SK-N-SH (cell line): ENCODE results near the gene RRAD. TPM values are rescaled to one million over a fixed set of nuclear protein-coding genes. Genes with fewer than 3 reads are reported as not detected.

ENCODE experiments used
- CTCF ChIA-PET: fragments of 300-600, 350-600 bp; formaldehyde crosslinking; extraction: SDS; loops from one replicate; lab custom pipeline; 2021; lab: Yijun Ruan, JAX
- POLR2A ChIA-PET: fragments of 350-600 bp; sonication (Branson Sonifier 250); formaldehyde crosslinking; extraction: SDS; loops from one replicate; lab custom pipeline; 2020; ENCODE audit warnings: antibody characterized with exemption, inconsistent platforms; lab: Yijun Ruan, JAX
- DNase-seq: peaks from one replicate; pipeline ENCODE4 v3.0.0; 2012
- H2AFZ ChIP-seq: fragments of 200-600 bp; sonication (generic); 2 replicates; pipeline ENCODE4 v1.8.1; 2016; ENCODE audit warnings: antibody characterized with exemption, mild to moderate bottlenecking, low read depth
- H3F3A ChIP-seq: fragments of 200-600 bp; sonication (generic); replicated peaks from 2 replicates; pipeline ENCODE3; 2016; ENCODE audit warnings: antibody characterized with exemption, mild to moderate bottlenecking; ENCODE audit not compliant: insufficient read depth
- H3K27ac ChIP-seq, 2 experiments: fragments of 200-500 bp in 1 of 2; fragments of 200-600 bp in 1 of 2; sonication (Bioruptor generic) in 1 of 2; sonication (generic), shearing (Covaris generic) in 1 of 2; 2 replicates each; pipeline versions ENCODE4 v1.5.1 to v1.6.1; 2014 to 2016; ENCODE audit warnings: low read depth in 2 of 2, inconsistent platforms in 1 of 2, low read length in 1 of 2, mild to moderate bottlenecking in 1 of 2, mixed read lengths in 1 of 2
- H3K27me3 ChIP-seq: fragments of 200-600 bp; sonication (generic), shearing (Covaris generic); 2 replicates; pipeline ENCODE4 v1.6.1; 2016; ENCODE audit warnings: mixed run types; ENCODE audit not compliant: insufficient read depth
- H3K36me3 ChIP-seq, 2 experiments: fragments of 200-500 bp in 1 of 2; fragments of 200-600 bp in 1 of 2; sonication (Bioruptor generic) in 1 of 2; sonication (generic) in 1 of 2; replicated peaks in 1 of 2; 2 replicates each; pipeline versions ENCODE3 to v1.5.1; 2014 to 2016; ENCODE audit warnings: low read length in 1 of 2, mild to moderate bottlenecking in 1 of 2; ENCODE audit not compliant: insufficient read depth in 2 of 2, control insufficient read depth in 1 of 2
- H3K4me1 ChIP-seq, 2 experiments: fragments of 200-500 bp in 1 of 2; fragments of 200-600 bp in 1 of 2; sonication (Bioruptor generic) in 1 of 2; sonication (generic), shearing (Covaris generic) in 1 of 2; 2 replicates each; pipeline versions ENCODE4 v1.5.1 to v1.6.1; 2014 to 2016; ENCODE audit warnings: low read depth in 1 of 2, low read length in 1 of 2, mixed run types in 1 of 2; ENCODE audit not compliant: insufficient read depth in 2 of 2, control insufficient read depth in 1 of 2
- H3K4me2 ChIP-seq: fragments of 200-600 bp; sonication (generic), shearing (Covaris generic); 2 replicates; pipeline ENCODE4 v1.6.1; 2017; ENCODE audit warnings: mixed run types
- H3K4me3 ChIP-seq, 2 experiments: fragments of 200-500 bp in 1 of 2; fragments of 200-600 bp in 1 of 2; sonication (Bioruptor generic) in 1 of 2; sonication (generic), shearing (Covaris generic) in 1 of 2; 2 replicates each; pipeline versions ENCODE4 v1.5.1 to v1.8.1; 2014 to 2016; ENCODE audit warnings: low read depth in 2 of 2, inconsistent platforms in 1 of 2, low read length in 1 of 2, mild to moderate bottlenecking in 1 of 2, mixed read lengths in 1 of 2, moderate library complexity in 1 of 2
- H3K79me2 ChIP-seq: fragments of 200-600 bp; sonication (generic); 2 replicates; pipeline ENCODE4 v1.8.1; 2017; ENCODE audit warnings: mild to moderate bottlenecking; ENCODE audit not compliant: insufficient read depth
- H3K9ac ChIP-seq: fragments of 200-600 bp; sonication (generic); 2 replicates; pipeline ENCODE4 v1.6.1; 2017; ENCODE audit warnings: mixed run types
- H3K9me2 ChIP-seq: fragments of 200-600 bp; sonication (generic); 2 replicates; pipeline ENCODE4 v1.6.1; 2017; ENCODE audit warnings: mixed run types
- H3K9me3 ChIP-seq: fragments of 200-600 bp; sonication (generic); 2 replicates; pipeline ENCODE4 v1.6.1; 2017; ENCODE audit warnings: mixed run types, mild to moderate bottlenecking, moderate library complexity
- H4K20me1 ChIP-seq: fragments of 200-600 bp; sonication (generic); 2 replicates; pipeline ENCODE4 v1.6.1; 2017; ENCODE audit warnings: mild to moderate bottlenecking, mixed run types; ENCODE audit not compliant: insufficient read depth
- CHD2 ChIP-seq: fragments of 150-350 bp; IDR thresholded peaks from 2 replicates; pipeline ENCODE4 v1.6.1; 2018; ENCODE audit warnings: low read length; ENCODE audit not compliant: partially characterized antibody
- ELF1 ChIP-seq: IDR thresholded peaks from 2 replicates; pipeline ENCODE4 v1.4.0; 2012
- EP300 ChIP-seq, 2 experiments: IDR thresholded peaks; 2 replicates each; pipeline versions ENCODE4 v1.4.0 to v1.6.1; 2012; ENCODE audit warnings: borderline replicate concordance in 1 of 2, low read depth in 1 of 2, low read length in 1 of 2
- FOSL2 ChIP-seq: IDR thresholded peaks from 2 replicates; pipeline ENCODE4 v1.4.0; 2012; ENCODE audit warnings: low read depth, mild to moderate bottlenecking, moderate library complexity, borderline replicate concordance
- FOXJ3 ChIP-seq: sonication (generic); formaldehyde crosslinking; IDR thresholded peaks from 2 replicates; pipeline ENCODE4 v1.5.1; 2020; ENCODE audit warnings: mild to moderate bottlenecking, missing genetic modification reagents
- FOXM1 ChIP-seq: IDR thresholded peaks from 2 replicates; pipeline ENCODE4 v1.4.0; 2012; ENCODE audit warnings: low read depth, mild to moderate bottlenecking
- GABPA ChIP-seq: IDR thresholded peaks from 2 replicates; pipeline ENCODE4 v1.4.0; 2012; ENCODE audit warnings: low read depth, mild to moderate bottlenecking
- GATA2 ChIP-seq: sonication (generic); formaldehyde crosslinking; IDR thresholded peaks from 2 replicates; pipeline ENCODE4 v1.5.0; 2020; ENCODE audit warnings: mild to moderate bottlenecking, missing genetic modification reagents
- MAX ChIP-seq: IDR thresholded peaks from 2 replicates; pipeline ENCODE4 v1.4.0; 2012; ENCODE audit warnings: low read depth
- NFIC ChIP-seq: IDR thresholded peaks from 2 replicates; pipeline ENCODE4 v1.4.0; 2012; ENCODE audit warnings: borderline replicate concordance
- NRF1 ChIP-seq: IDR thresholded peaks from 2 replicates; pipeline ENCODE4 v1.6.1; 2012; ENCODE audit warnings: low read depth, mild to moderate bottlenecking, low read length
- PBX3 ChIP-seq: IDR thresholded peaks from 2 replicates; pipeline ENCODE4; 2012
- RCOR1 ChIP-seq: fragments of 150-350 bp; IDR thresholded peaks from 2 replicates; pipeline ENCODE4 v1.6.1; 2017; ENCODE audit warnings: antibody characterized with exemption, low read length
- REST ChIP-seq: IDR thresholded peaks from 2 replicates; pipeline ENCODE4 v1.6.1; 2012; ENCODE audit warnings: mild to moderate bottlenecking, low read depth, low read length, moderate library complexity
- RFX5 ChIP-seq: IDR thresholded peaks from 2 replicates; pipeline ENCODE4 v1.6.1; 2012; ENCODE audit warnings: mild to moderate bottlenecking, improper control_type of control experiment, low read length
- RXRA ChIP-seq: IDR thresholded peaks from 2 replicates; pipeline ENCODE4 v1.4.0; 2012; ENCODE audit warnings: low read depth, mild to moderate bottlenecking, borderline replicate concordance
- SIN3A ChIP-seq: IDR thresholded peaks from 2 replicates; pipeline ENCODE4 v1.6.1; 2012; ENCODE audit warnings: low read depth, mild to moderate bottlenecking, low read length, moderate library complexity, borderline replicate concordance
- TAF1 ChIP-seq: IDR thresholded peaks from 2 replicates; pipeline ENCODE4 v1.6.1; 2012; ENCODE audit warnings: low read depth, mild to moderate bottlenecking, low read length, moderate library complexity, borderline replicate concordance
- TCF12 ChIP-seq: IDR thresholded peaks from 2 replicates; pipeline ENCODE4 v1.4.0; 2012
- ZBTB33 ChIP-seq: IDR thresholded peaks from 2 replicates; pipeline ENCODE4 v1.4.0; 2012; ENCODE audit warnings: low read depth, borderline replicate concordance
- WGBS: methylation state at CpG from one replicate; pipeline ENCODE4 v1.1.6; 2017; ENCODE audit warnings: low lambda C conversion rate; 5-methylcytosine and 5-hydroxymethylcytosine counted together
- polyA plus RNA-seq, 3 experiments: library from polyadenylated mRNA; depleted of rRNA; stranded (reverse); fragments of >200 nt; gene quantifications; 2 replicates each; pipeline ENCODE4 v1.2.3, GENCODE V29; 2012

Gene RRAD
- polyA plus RNA-seq, 1 of the 3 experiments (the other 2 are of a cell fraction) = 9.3 TPM

- Histone ChIP-seq H3K9me2 (no peaks in the 10 kb centered on the region), H3K27ac (peak overlapping the region; percentile 13 to 71; a peak in 3 of 4 replicates), H3F3A (peaks cover 18% of the 10 kb centered on the region), H3K27me3 (no peaks in the 10 kb centered on the region), H3K79me2 (peaks cover 11% of the 10 kb centered on the region), H3K9me3 (no peaks in the 10 kb centered on the region), H2AFZ (no peak overlapping the region), H3K4me2 (no peak overlapping the region), H3K4me1 (peaks cover 11 to 17% of the 10 kb centered on the region in 2 experiments; a peak in 3 of 4 replicates), H3K4me3 (no peak overlapping the region), H4K20me1 (no peaks in the 10 kb centered on the region)
- no peak for DNase-seq
- POLR2A ChIA-PET = interaction anchor here (0.6 to 1.0 kb wide), 3 partner anchors 33 to 325 kb away, joined by 3 to 6 read pairs (median 4); no protein-coding TSS in a partner anchor
- CTCF ChIA-PET = interaction anchor here (0.7 to 13.6 kb wide), 13 partner anchors 8 to 227 kb away, joined by 3 to 174 read pairs (median 4); partner anchors contain the start of genes CDH16 and PDP2
- 91% methylated on average over 6 of the region's 8 CpGs for WGBS
- no peak for TF ChIP-seq SIN3A
- TF ChIP-seq RXRA = peak; percentile 39; the same call in 1 of the 2 replicates
- TF ChIP-seq GABPA = no peak
- TF ChIP-seq RFX5 = no peak
- 0 out of 2 replicates have a peak, but pooled peaks have one; percentile 25 for TF ChIP-seq MAX
- TF ChIP-seq FOXJ3 = no peak
- TF ChIP-seq GATA2 (CRISPR knock-in tag) = no peak
- peak in 1 of 2 experiments; percentile 39; a peak in 1 of 4 replicates for TF ChIP-seq EP300 (IDR thresholded peaks at IDR 0.05; ENCODE audit: borderline replicate concordance in 1 of 2, low read depth in 1 of 2, low read length in 1 of 2)
- TF ChIP-seq ZBTB33 = no peak
- no peak for TF ChIP-seq TAF1
- no peak for TF ChIP-seq RCOR1
- peak; percentile 83 for TF ChIP-seq TCF12
- no peak for TF ChIP-seq REST
- peak; percentile 76 for TF ChIP-seq NFIC
- no peak for TF ChIP-seq ELF1
- TF ChIP-seq FOXM1 = no peak
- no peak; the same call in 1 of the 2 replicates for TF ChIP-seq FOSL2
- TF ChIP-seq CHD2 = no peak
- TF ChIP-seq PBX3 = peak; percentile 68
- TF ChIP-seq NRF1 = no peak
- TF ChIP-seq, all 33 proteins: peak for 6
- peak overlapping the region; percentile 22; the same call in 1 of the 2 replicates for H3K9ac ChIP-seq
- peaks cover 0 to 3% of the 10 kb centered on the region in 2 experiments for H3K36me3 ChIP-seq
These were observed 2.7 kb upstream of the RRAD start for GRCh38 chr16:66927918-66928649.
